Upper lobe of left lung (tissue), 6 donors: ENCODE measurements around the gene MGAT4B. TPM values are rescaled to one million over a fixed set of nuclear protein-coding genes. Genes with fewer than 3 reads are reported as not detected.
A peak's percentile ranks its signal among the peaks of the same experiment; 100 is the strongest.

ENCODE experiments used
- ATAC-seq, 2 donors: fragments of 200-7000 bp; cut with Tn5 transposase; one replicate each; pipeline ENCODE4 v1.9.1; 2022; ENCODE audit warnings: mild to moderate bottlenecking in 2 of 2, moderate library complexity in 2 of 2; ENCODE audit not compliant: low FRiP score in 2 of 2
- DNase-seq, 2 donors: peaks; one replicate each; pipeline ENCODE4 v3.0.0-alpha.2; 2019 to 2020
- H3K27ac ChIP-seq, 4 donors: fragments of 200-600 bp; sonication (generic); one replicate each; pipeline ENCODE4 v1.5.1; 2016 to 2019
- H3K27me3 ChIP-seq, 4 donors: fragments of 200-600 bp; sonication (generic); one replicate each; pipeline ENCODE4 v1.5.1; 2017 to 2019
- H3K36me3 ChIP-seq, 4 donors: fragments of 200-600 bp; sonication (generic); one replicate each; pipeline ENCODE4 v1.5.1; 2016 to 2019
- H3K4me1 ChIP-seq, 4 donors: fragments of 200-600 bp; sonication (generic); one replicate each; pipeline ENCODE4 v1.5.1; 2018 to 2019
- H3K4me3 ChIP-seq, 4 donors: fragments of 200-600 bp; sonication (generic); one replicate each; pipeline ENCODE4 v1.5.1; 2017 to 2019; ENCODE audit warnings: mild to moderate bottlenecking in 2 of 4, moderate library complexity in 1 of 4
- H3K9me3 ChIP-seq, 4 donors: fragments of 200-600 bp; sonication (generic); one replicate each; pipeline ENCODE4 v1.5.1; 2018 to 2019
- EP300 ChIP-seq, 4 donors: sonication (generic); formaldehyde crosslinking; IDR thresholded peaks; one replicate each; pipeline ENCODE4 v1.5.1; 2017; ENCODE audit warnings: antibody characterized with exemption in 4 of 4, control low read depth in 2 of 4
- POLR2A ChIP-seq, 4 donors: fragments of 450-650 bp; IDR thresholded peaks; one replicate each; pipeline ENCODE4 v1.5.1; 2016 to 2017; ENCODE audit warnings: antibody characterized with exemption in 4 of 4, mild to moderate bottlenecking in 2 of 4
- POLR2AphosphoS5 ChIP-seq, 2 donors: sonication (generic); formaldehyde crosslinking; IDR thresholded peaks; one replicate each; pipeline ENCODE4 v1.5.1; 2017; ENCODE audit warnings: antibody characterized with exemption in 2 of 2
- WGBS, 2 donors: methylation state at CpG; one replicate each; pipeline ENCODE4 v1.1.5; 2017 to 2018; 5-methylcytosine and 5-hydroxymethylcytosine counted together
- total RNA-seq, 6 donors: library from RNA; depleted of rRNA in 4 of 6; stranded (reverse); fragments of >200 nt in 4 of 6; gene quantifications; one replicate each; pipeline versions ENCODE4 v1.1.0 to v1.2.1, GENCODE V29; 2016 to 2021
- TF ChIP-seq, protein P1 (sequence below), 6 experiments: fragments of 450-650 bp in 4 of 6; fragments of 200-600 bp in 2 of 6; sonication (generic) in 2 of 6; IDR thresholded peaks; one replicate each; pipeline ENCODE4 v1.5.1; 2016 to 2019; ENCODE audit warnings: antibody characterized with exemption in 6 of 6
- donor health status: DM: no; HTN: no; CAD: no; lungs with moderate emphysema.
- donor health status: DM: no; HTN: yes; CAD: no; lungs with severe emphysema.

Gene MGAT4B
- total RNA-seq, 6 donors from 2014 or later, result 107 to 266 (median 158) TPM

DNA sequence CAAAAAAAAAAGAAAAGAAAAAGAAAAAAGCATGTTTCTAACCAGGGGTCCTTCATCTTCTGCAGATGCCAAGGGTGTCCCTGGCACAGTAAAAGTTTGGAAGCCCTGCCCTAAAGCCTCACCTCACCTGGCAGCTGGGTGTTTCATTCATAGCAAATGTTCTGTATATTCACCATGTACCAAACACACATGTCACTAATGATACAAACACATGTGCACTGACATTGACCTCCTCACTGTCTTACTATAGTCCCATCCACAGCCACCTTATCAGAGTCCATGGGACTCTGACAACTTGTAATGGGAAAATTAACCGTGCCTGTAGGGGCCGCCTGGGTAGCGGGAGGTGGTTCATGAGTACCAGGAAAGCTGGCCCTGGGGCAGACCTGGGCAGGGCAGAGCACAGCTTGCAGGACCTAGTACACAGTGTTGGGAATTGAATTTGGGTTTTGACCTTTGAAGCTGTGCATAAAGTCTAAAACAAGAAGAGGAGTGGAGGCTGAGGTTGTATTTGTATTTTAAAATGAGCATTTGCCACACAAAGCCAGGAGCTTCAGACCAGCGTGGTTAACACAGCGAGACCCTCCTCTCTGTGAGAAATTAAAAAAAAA, 6.4 kb upstream of the MGAT4B start:
- H3K27me3 ChIP-seq, result no peaks in the 10 kb centered on the region
- no peaks in the 10 kb centered on the region for H3K9me3 ChIP-seq
- TF ChIP-seq, protein P1, sequence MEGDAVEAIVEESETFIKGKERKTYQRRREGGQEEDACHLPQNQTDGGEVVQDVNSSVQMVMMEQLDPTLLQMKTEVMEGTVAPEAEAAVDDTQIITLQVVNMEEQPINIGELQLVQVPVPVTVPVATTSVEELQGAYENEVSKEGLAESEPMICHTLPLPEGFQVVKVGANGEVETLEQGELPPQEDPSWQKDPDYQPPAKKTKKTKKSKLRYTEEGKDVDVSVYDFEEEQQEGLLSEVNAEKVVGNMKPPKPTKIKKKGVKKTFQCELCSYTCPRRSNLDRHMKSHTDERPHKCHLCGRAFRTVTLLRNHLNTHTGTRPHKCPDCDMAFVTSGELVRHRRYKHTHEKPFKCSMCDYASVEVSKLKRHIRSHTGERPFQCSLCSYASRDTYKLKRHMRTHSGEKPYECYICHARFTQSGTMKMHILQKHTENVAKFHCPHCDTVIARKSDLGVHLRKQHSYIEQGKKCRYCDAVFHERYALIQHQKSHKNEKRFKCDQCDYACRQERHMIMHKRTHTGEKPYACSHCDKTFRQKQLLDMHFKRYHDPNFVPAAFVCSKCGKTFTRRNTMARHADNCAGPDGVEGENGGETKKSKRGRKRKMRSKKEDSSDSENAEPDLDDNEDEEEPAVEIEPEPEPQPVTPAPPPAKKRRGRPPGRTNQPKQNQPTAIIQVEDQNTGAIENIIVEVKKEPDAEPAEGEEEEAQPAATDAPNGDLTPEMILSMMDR (IDR thresholded peaks at IDR 0.05), result no peak
- TF ChIP-seq POLR2A (IDR thresholded peaks at IDR 0.05) (no peak), EP300 (IDR thresholded peaks at IDR 0.05) (no peak), POLR2AphosphoS5 (IDR thresholded peaks at IDR 0.05) (no peak)
- peaks cover 0 to 21% (median 8%) of the 10 kb centered on the region in 4 donors for H3K36me3 ChIP-seq
- WGBS, 2 donors, result 92 to 99% methylated on average over 5 of the region's 5 CpGs
- peaks cover 12 to 24% (median 17%) of the 10 kb centered on the region in 4 donors for H3K4me1 ChIP-seq
- DNase-seq (no peak), ATAC-seq (no peak)
- no peak overlapping the region for H3K27ac ChIP-seq
- H3K4me3 ChIP-seq, result no peak overlapping the region

DNA sequence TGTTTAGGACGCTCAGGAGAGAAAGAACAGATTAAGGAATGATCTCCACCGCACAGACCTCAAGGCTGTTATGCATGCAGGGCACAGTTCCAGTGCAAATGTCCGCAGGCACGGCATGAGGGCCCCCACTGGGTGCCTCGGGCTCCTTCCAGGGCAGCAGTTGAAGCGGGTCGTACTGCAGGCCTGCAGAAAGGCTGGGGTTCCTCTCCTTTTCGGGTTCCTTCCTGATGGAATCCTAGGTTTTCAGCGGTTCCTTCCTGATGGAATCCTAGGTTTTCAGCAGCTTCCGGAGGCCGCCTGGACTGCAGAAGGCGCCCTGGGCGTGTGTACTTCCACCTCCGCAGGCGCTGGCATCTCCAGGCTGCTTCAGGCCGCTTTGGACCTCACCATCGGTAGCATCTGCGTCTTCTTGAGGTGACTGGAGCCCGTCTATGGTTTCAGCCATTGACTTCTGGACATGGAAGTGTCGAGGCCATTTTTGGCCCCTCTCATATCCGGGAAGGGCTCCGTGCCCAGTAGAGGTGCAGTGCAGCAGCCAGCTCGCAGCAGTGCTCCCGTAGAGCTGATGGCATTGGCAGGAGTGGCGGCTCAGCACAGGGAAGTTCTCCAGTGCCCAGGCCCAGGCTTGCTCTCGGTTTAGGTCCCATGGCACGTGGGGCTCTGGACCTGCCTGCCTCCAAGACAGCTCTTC, 5.6 kb upstream of the MGAT4B start:
- TF ChIP-seq EP300 (IDR thresholded peaks at IDR 0.05) (no peak), POLR2A (IDR thresholded peaks at IDR 0.05) (no peak)
- ATAC-seq, result no peak

DNA sequence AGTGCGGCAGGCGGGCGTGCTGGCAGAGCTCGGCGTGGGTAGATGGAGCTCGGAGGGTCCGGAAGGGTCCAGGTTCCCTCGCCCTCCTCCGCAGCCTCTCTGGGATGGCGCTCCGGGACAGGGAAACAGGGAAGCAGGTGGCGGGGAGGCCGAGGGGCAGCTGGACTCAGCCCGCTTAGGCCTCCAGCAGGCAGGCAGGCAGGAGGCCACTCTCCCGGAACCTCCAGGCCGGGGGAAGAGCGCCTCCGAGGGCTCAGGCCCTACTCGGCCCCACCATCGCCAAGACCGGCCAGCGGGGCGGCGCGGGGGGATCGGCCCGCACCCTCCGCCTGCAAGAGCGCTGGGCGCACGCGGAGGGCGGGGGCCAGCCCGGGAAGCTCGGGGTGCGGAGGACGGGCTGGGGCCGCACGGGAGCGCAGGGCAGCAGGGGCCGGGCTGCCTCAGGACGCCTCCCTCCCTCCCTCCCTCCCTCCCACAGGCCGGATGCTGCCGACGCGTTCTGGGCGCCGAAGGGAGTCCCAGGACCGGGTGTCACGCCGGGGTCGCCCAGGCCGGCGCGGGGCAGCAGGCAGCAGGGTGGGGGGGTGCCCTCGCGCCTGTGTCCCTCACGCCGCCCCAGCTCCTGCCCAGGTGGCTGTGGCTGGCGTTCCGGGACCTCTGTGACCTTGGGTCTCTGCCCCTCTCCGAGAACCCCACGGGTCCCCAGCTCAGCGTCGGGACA, 977 bp downstream of the MGAT4B start:
- TF ChIP-seq, protein P1 (IDR thresholded peaks at IDR 0.05), result no peak
- TF ChIP-seq POLR2A (IDR thresholded peaks at IDR 0.05), result peak in 1 of 4 donors; percentile 49
- TF ChIP-seq POLR2AphosphoS5 (IDR thresholded peaks at IDR 0.05), result peak; percentile 4 to 34
- no peak for TF ChIP-seq EP300 (IDR thresholded peaks at IDR 0.05)
- ATAC-seq (peak; percentile 19 to 50), DNase-seq (peak in 1 of 2 donors; percentile 91)
- 7% methylated on average over 19 of the region's 65 CpGs; no CpG with 5 or more reads in 1 of the 2 donors for WGBS, 2 donors
- peak overlapping the region; percentile 75 to 99 (median 86) for H3K4me3 ChIP-seq
- H3K9me3 ChIP-seq, result no peaks in the 10 kb centered on the region
- peaks cover 0 to 9% (median 9%) of the 10 kb centered on the region in 4 donors for H3K36me3 ChIP-seq
- peaks cover 37 to 58% (median 41%) of the 10 kb centered on the region in 4 donors for H3K4me1 ChIP-seq
- peak overlapping the region; percentile 90 to 97 (median 94) for H3K27ac ChIP-seq
- H3K27me3 ChIP-seq, result no peaks in the 10 kb centered on the region

More for the DNA sequence above, 5.6 kb upstream of the MGAT4B start:
- Histone ChIP-seq H3K9me3 (no peaks in the 10 kb centered on the region), H3K27ac (no peak overlapping the region), H3K4me3 (no peak overlapping the region), H3K36me3 (peaks cover 0 to 21% (median 8%) of the 10 kb centered on the region in 4 donors), H3K27me3 (no peaks in the 10 kb centered on the region), H3K4me1 (peaks cover 9 to 24% (median 16%) of the 10 kb centered on the region in 4 donors)
- peak in 1 of 2 donors; percentile 52 for DNase-seq
- 95 to 97% methylated on average over 21 to 27 of the region's 27 CpGs for WGBS, 2 donors

DNA sequence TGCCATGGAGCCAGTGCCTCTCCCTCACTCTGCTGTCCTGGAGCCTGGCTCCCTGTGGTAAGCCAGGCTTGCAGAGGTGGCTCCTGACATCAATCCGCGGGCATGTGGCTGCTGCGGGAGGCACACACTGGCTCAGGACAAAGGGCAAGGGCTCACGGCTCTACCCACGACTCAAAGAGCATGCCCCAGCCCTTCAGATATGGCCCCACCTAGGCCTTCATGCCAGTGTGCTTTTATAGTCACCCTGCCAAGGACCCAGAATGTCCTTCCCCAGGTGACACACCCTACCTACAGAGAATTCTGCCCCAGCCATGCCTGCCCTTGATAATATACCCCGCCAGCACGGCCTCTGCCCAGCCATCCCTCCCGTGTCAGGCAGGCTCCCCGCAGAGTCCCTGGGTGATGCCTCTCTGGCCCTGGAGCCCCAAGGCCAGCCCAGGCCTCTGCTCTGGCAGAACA, 1.6 kb downstream of the MGAT4B start:
- no peak for DNase-seq

More for the DNA sequence above, 1.6 kb downstream of the MGAT4B start:
- WGBS, 2 donors, result 37 to 58% methylated on average over 5 to 9 of the region's 9 CpGs
- Histone ChIP-seq H3K9me3 (no peaks in the 10 kb centered on the region), H3K27me3 (no peaks in the 10 kb centered on the region), H3K4me1 (peaks cover 37 to 58% (median 41%) of the 10 kb centered on the region in 4 donors), H3K36me3 (peaks cover 0 to 15% (median 14%) of the 10 kb centered on the region in 4 donors), H3K4me3 (peak overlapping the region; percentile 75 to 99 (median 86)), H3K27ac (peak overlapping the region; percentile 90 to 97 (median 94))
- ATAC-seq, result peak in 1 of 2 donors; percentile 1
- no peak for TF ChIP-seq EP300 (IDR thresholded peaks at IDR 0.05)
- no peak for TF ChIP-seq POLR2A (IDR thresholded peaks at IDR 0.05)
- TF ChIP-seq POLR2AphosphoS5 (IDR thresholded peaks at IDR 0.05), result no peak
- TF ChIP-seq, protein P1 (IDR thresholded peaks at IDR 0.05), result no peak
